Measurements from ENCODE around the gene CENPX. TPM values are rescaled to one million over a fixed set of nuclear protein-coding genes. Genes with fewer than 3 reads are reported as not detected.

CENPX gene
- total and polyA plus RNA-seq, 2 of the 13 experiments (the other 11 are each of a cell fraction or from before 2014, with no cell fraction given), result 92.7 to 170 TPM

- TF ChIP-seq, protein P1, sequence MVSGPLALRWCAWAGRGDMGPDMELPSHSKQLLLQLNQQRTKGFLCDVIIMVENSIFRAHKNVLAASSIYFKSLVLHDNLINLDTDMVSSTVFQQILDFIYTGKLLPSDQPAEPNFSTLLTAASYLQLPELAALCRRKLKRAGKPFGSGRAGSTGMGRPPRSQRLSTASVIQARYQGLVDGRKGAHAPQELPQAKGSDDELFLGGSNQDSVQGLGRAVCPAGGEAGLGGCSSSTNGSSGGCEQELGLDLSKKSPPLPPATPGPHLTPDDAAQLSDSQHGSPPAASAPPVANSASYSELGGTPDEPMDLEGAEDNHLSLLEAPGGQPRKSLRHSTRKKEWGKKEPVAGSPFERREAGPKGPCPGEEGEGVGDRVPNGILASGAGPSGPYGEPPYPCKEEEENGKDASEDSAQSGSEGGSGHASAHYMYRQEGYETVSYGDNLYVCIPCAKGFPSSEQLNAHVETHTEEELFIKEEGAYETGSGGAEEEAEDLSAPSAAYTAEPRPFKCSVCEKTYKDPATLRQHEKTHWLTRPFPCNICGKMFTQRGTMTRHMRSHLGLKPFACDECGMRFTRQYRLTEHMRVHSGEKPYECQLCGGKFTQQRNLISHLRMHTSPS (CRISPR knock-in tag; IDR thresholded peaks at IDR 0.05; ENCODE audit: low read depth), result peak; percentile 96
- TF ChIP-seq NR1H2 (CRISPR knock-in tag; IDR thresholded peaks at IDR 0.05; ENCODE audit: borderline replicate concordance, low read depth) (no peak), TCF7L2 (IDR thresholded peaks at IDR 0.05; ENCODE audit: low read depth, low read length) (no peak), DR1 (CRISPR knock-in tag; IDR thresholded peaks at IDR 0.05) (no peak; the same call in 1 of the 2 replicates), ZNF720 (CRISPR knock-in tag; IDR thresholded peaks at IDR 0.05) (no peak), ZBTB46 (CRISPR knock-in tag; IDR thresholded peaks at IDR 0.05; ENCODE audit: borderline replicate concordance) (peak; percentile 87; the same call in 1 of the 2 replicates), HNRNPK (IDR thresholded peaks at IDR 0.05; ENCODE audit: low read depth, low read length, poor library complexity, severe bottlenecking) (no peak), HOXA7 (CRISPR knock-in tag; IDR thresholded peaks at IDR 0.05) (0 out of 2 replicates have a peak, but pooled peaks have one; percentile 26), ARNTL (CRISPR knock-in tag; IDR thresholded peaks at IDR 0.05) (peak; percentile 97), DPF2 (CRISPR knock-in tag; IDR thresholded peaks at IDR 0.05; ENCODE audit: borderline replicate concordance, low read depth) (0 out of 2 replicates have a peak, but pooled peaks have one; percentile 40), NCOA1 (CRISPR knock-in tag; IDR thresholded peaks at IDR 0.05) (no peak; the same call in none of the 2 replicates), SMAD3 (CRISPR knock-in tag; IDR thresholded peaks at IDR 0.05) (no peak), ZSCAN29 (CRISPR knock-in tag; conservative IDR thresholded peaks at IDR 0.05) (0 out of 2 replicates have a peak, but pooled peaks have one; percentile 73), MBD4 (IDR thresholded peaks at IDR 0.05; ENCODE audit: borderline replicate concordance, low read length) (no peak), KDM1A (CRISPR knock-in tag; IDR thresholded peaks at IDR 0.05) (no peak), ZNF780A (CRISPR knock-in tag; IDR thresholded peaks at IDR 0.05) (no peak), ZNF138 (CRISPR knock-in tag; IDR thresholded peaks at IDR 0.05; ENCODE audit: low read depth) (no peak), TBP (CRISPR knock-in tag; IDR thresholded peaks at IDR 0.05) (no peak)
- TF ChIP-seq, protein P2, sequence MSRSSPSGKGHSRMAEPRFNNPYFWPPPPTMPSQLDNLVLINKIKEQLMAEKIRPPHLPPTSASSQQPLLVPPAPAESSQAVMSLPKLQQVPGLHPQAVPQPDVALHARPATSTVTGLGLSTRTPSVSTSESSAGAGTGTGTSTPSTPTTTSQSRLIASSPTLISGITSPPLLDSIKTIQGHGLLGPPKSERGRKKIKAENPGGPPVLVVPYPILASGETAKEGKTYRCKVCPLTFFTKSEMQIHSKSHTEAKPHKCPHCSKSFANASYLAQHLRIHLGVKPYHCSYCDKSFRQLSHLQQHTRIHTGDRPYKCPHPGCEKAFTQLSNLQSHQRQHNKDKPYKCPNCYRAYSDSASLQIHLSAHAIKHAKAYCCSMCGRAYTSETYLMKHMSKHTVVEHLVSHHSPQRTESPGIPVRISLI (CRISPR knock-in tag; IDR thresholded peaks at IDR 0.05; ENCODE audit: borderline replicate concordance), result peak; percentile 42; the same call in 1 of the 2 replicates
- TF ChIP-seq, protein P3, sequence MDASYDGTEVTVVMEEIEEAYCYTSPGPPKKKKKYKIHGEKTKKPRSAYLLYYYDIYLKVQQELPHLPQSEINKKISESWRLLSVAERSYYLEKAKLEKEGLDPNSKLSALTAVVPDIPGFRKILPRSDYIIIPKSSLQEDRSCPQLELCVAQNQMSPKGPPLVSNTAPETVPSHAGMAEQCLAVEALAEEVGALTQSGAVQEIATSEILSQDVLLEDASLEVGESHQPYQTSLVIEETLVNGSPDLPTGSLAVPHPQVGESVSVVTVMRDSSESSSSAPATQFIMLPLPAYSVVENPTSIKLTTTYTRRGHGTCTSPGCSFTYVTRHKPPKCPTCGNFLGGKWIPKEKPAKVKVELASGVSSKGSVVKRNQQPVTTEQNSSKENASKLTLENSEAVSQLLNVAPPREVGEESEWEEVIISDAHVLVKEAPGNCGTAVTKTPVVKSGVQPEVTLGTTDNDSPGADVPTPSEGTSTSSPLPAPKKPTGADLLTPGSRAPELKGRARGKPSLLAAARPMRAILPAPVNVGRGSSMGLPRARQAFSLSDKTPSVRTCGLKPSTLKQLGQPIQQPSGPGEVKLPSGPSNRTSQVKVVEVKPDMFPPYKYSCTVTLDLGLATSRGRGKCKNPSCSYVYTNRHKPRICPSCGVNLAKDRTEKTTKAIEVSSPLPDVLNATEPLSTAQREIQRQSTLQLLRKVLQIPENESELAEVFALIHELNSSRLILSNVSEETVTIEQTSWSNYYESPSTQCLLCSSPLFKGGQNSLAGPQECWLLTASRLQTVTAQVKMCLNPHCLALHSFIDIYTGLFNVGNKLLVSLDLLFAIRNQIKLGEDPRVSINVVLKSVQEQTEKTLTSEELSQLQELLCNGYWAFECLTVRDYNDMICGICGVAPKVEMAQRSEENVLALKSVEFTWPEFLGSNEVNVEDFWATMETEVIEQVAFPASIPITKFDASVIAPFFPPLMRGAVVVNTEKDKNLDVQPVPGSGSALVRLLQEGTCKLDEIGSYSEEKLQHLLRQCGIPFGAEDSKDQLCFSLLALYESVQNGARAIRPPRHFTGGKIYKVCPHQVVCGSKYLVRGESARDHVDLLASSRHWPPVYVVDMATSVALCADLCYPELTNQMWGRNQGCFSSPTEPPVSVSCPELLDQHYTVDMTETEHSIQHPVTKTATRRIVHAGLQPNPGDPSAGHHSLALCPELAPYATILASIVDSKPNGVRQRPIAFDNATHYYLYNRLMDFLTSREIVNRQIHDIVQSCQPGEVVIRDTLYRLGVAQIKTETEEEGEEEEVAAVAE (CRISPR knock-in tag; IDR thresholded peaks at IDR 0.05; ENCODE audit: borderline replicate concordance), result no peak
These were observed 34.3 kb upstream of the CENPX start (continued) for GRCh38 chr17:82056729-82057621.

All from HepG2 (cell line).